ENCODE data around the gene DNAH11. TPM values are rescaled to one million over a fixed set of nuclear protein-coding genes. Genes with fewer than 3 reads are reported as not detected.

DNAH11 gene
- total RNA-seq, 1 experiment from 2014 or later: 0.15 TPM

DNA sequence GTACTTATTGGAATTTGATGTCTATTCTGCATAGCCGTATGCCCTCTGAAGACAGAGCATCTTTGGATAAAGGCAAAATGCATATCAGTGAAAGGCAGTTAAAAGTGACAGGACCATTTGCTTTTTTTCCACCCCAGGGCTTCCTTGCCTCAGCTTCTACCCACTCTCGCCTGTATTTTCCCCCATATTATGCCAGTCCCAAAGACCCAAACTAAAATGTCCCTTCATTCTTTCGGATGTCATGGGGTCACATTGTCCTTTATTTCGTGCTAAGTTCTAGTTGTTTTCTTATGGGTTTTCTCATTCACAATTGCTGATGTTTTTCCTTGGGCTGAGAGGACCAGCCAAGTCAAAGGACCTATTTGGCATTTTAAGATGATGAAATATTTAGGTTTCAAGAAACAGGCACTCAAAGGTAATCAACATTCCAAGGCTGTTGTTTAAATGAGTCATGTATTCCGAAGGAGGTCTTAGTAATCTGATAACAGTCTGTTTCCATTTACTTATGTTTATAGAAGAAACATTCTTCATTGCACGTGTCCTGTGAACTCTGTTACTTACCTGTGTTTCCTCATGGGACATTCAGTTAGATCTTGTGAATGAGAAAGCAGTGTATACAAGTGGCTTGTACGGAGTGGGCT is 74.1 kb downstream of the DNAH11 start:
- ATAC-seq (peak; percentile 84), DNase-seq (ENCODE audit: low read depth, low spot score) (peak; percentile 42)
- ChIA-PET POLR2A (no interaction called here), CTCF (no interaction called here)
- intact Hi-C loops (cut with micrococcal nuclease; ENCODE audit: unreplicated experiment): no loop called here
- Histone ChIP-seq H3K9me3 (ENCODE audit: control insufficient read depth, insufficient read depth, low read depth, low read length) (no peaks in the 10 kb centered on the region), H3K4me3 (ENCODE audit: low read depth in 2 of 2, low read length in 2 of 2) (no peak overlapping the region), H3K27ac (ENCODE audit: low read length) (no peak overlapping the region), H3K36me3 (ENCODE audit: control insufficient read depth, insufficient read depth, low read length) (no peaks in the 10 kb centered on the region), H3K27me3 (ENCODE audit: control insufficient read depth, insufficient read depth, low read length) (no peaks in the 10 kb centered on the region), H3K4me1 (ENCODE audit: control insufficient read depth, insufficient read depth, low read length) (peaks cover 6% of the 10 kb centered on the region; the same call in 1 of the 2 replicates)
- no peak for TF ChIP-seq TCF7L2 (IDR thresholded peaks at IDR 0.05; ENCODE audit: low read depth, low read length)
- no peak for TF ChIP-seq POLR2AphosphoS5 (IDR thresholded peaks at IDR 0.05; ENCODE audit: low read depth, low read length)
- TF ChIP-seq, protein P1, sequence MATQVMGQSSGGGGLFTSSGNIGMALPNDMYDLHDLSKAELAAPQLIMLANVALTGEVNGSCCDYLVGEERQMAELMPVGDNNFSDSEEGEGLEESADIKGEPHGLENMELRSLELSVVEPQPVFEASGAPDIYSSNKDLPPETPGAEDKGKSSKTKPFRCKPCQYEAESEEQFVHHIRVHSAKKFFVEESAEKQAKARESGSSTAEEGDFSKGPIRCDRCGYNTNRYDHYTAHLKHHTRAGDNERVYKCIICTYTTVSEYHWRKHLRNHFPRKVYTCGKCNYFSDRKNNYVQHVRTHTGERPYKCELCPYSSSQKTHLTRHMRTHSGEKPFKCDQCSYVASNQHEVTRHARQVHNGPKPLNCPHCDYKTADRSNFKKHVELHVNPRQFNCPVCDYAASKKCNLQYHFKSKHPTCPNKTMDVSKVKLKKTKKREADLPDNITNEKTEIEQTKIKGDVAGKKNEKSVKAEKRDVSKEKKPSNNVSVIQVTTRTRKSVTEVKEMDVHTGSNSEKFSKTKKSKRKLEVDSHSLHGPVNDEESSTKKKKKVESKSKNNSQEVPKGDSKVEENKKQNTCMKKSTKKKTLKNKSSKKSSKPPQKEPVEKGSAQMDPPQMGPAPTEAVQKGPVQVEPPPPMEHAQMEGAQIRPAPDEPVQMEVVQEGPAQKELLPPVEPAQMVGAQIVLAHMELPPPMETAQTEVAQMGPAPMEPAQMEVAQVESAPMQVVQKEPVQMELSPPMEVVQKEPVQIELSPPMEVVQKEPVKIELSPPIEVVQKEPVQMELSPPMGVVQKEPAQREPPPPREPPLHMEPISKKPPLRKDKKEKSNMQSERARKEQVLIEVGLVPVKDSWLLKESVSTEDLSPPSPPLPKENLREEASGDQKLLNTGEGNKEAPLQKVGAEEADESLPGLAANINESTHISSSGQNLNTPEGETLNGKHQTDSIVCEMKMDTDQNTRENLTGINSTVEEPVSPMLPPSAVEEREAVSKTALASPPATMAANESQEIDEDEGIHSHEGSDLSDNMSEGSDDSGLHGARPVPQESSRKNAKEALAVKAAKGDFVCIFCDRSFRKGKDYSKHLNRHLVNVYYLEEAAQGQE (IDR thresholded peaks at IDR 0.05; ENCODE audit: insufficient read depth in 1 of 2, low read depth in 2 of 2, low read length in 1 of 2): no peak
- TF ChIP-seq CTCF (IDR thresholded peaks at IDR 0.05): no peak
- no peak for TF ChIP-seq SIN3A (IDR thresholded peaks at IDR 0.05; ENCODE audit: borderline replicate concordance, insufficient read depth, low read depth, low read length)
- BruUV-seq (replicated peaks): no TSS peak
- in situ Hi-C loops (cut with HindIII; ENCODE audit: low pct_unique_long_range_greater_than_20kb, low sequenced_read_pairs): no loop called here

GRCh38 chr7:21617513-21617912 is 74.7 kb downstream of the DNAH11 start:
- in situ Hi-C loops (cut with HindIII; ENCODE audit: low pct_unique_long_range_greater_than_20kb, low sequenced_read_pairs): no loop called here

More at GRCh38 chr7:21617513-21617912, 74.7 kb downstream of the DNAH11 start:
- H3K4me1 ChIP-seq (ENCODE audit: control insufficient read depth, insufficient read depth, low read length): peaks cover 6% of the 10 kb centered on the region; the same call in 1 of the 2 replicates
- TF ChIP-seq SIN3A (IDR thresholded peaks at IDR 0.05; ENCODE audit: borderline replicate concordance, insufficient read depth, low read depth, low read length) (no peak), CTCF (IDR thresholded peaks at IDR 0.05) (no peak), TCF7L2 (IDR thresholded peaks at IDR 0.05; ENCODE audit: low read depth, low read length) (no peak), POLR2AphosphoS5 (IDR thresholded peaks at IDR 0.05; ENCODE audit: low read depth, low read length) (no peak)
- TF ChIP-seq, protein P1 (IDR thresholded peaks at IDR 0.05; ENCODE audit: insufficient read depth in 1 of 2, low read depth in 2 of 2, low read length in 1 of 2): no peak
- no peaks in the 10 kb centered on the region for H3K27me3 ChIP-seq (ENCODE audit: control insufficient read depth, insufficient read depth, low read length)
- ChIA-PET CTCF (no interaction called here), POLR2A (no interaction called here)
- no peaks in the 10 kb centered on the region for H3K36me3 ChIP-seq (ENCODE audit: control insufficient read depth, insufficient read depth, low read length)
- H3K27ac ChIP-seq (ENCODE audit: low read length): no peak overlapping the region
- no peaks in the 10 kb centered on the region for H3K9me3 ChIP-seq (ENCODE audit: control insufficient read depth, insufficient read depth, low read depth, low read length)
- intact Hi-C loops (cut with micrococcal nuclease; ENCODE audit: unreplicated experiment): no loop called here
- no peak overlapping the region for H3K4me3 ChIP-seq (ENCODE audit: low read depth in 2 of 2, low read length in 2 of 2)
- ATAC-seq (peak; percentile 60), DNase-seq (ENCODE audit: low read depth, low spot score) (no peak)
- no TSS peak for BruUV-seq (replicated peaks)

Data from Panc1 (cell line).